ENCODE data around the gene PANX1.

Gene PANX1

GRCh38 chr11:94186342-94187203, 57.9 kb downstream of the PANX1 start:
- DNase-seq: no peak

DNA sequence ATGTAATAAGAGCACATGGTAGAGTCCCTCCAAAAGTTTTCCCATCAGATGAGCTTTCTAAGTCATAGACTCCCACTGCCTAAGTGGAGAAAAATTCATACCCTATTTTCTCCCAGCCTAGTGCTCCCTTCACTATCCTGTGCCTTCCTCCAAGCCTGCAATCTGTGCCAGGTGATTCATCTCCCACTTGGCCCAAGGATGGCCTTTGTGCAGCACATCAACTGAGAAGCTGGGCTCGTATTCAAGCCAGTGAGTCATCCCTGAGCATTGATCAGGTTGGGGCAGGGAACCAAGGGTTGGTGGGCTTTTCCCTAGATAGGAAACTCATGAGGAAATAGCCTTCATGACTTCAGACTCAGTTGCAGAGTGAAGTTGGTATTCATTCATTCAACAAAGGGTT, 64.6 kb downstream of the PANX1 start:
- no peak for DNase-seq

GRCh38 chr11:94194712-94195111, 66.1 kb downstream of the PANX1 start:
- no peak for DNase-seq

- DNase-seq: no peak
Measured at GRCh38 chr11:94196363-94196762, 67.7 kb downstream of the PANX1 start.

GRCh38 chr11:94198718-94199117, 70.1 kb downstream of the PANX1 start:
- no peak for DNase-seq

DNA sequence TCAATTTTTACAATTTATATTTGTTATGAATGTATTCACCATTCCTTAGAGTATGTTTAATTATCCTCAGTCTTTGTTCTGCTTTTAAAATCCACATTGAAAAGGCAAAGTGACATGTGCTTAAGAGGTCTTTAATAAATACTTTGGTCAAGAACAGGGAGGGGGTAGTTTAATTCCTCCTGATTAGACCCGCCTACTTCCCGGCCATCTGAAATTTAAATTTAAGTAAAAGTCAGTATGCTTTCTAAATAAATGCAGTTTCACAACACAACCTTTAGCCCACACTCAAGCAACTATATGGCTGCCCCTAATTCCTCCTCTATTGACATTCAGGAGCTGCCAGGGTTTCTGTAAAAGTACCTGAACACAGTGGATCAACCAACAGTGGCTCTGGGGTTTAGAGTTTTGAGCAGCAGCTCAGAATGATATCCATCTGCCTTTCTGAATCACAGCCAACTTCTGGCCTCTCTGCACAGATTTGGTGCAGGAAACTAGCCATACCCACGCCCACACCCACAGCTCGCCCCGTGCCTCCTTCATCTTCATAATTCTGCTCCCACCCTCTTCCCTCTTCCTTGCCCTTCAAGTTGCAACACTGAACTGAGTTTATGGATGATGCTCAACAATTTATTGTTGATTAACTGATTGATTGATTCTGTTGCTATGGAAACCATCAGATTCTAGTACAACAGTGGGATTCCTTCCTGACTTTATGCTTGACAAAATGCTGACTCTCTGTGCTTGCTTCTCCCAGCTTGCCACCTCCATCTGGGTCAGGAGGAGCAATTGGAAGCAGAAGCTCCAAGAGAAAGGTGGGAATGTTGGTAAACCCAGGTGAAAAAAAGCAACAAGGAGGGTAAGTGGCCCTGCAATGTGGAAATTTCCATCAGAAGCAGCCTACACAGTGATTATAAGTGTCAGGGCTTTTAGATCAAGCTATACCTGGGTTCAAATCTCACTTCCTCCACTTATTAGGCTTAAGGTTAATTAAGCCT, 70.8 kb downstream of the PANX1 start:
- no peak for DNase-seq

- no peak for DNase-seq
Measured at GRCh38 chr11:94201004-94201465, 72.4 kb downstream of the PANX1 start.

DNA sequence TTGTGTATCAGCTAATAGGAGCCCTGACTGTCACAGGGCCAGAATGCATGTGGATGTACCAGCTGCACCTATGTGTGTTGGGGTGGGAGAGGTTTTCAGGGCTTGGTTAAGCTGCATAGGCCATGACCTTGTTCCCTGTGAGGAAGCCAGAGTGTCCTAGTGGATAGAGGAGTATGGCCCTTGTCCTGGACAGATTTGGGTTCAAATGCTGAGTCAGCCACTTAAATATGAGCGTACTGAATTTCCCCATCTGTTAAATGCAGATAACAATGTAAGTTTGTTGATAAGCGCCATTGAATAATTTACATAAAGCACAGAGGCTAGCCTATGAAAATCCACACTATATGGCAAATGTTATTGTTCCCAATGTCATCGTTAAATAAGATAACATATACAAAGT, 74.4 kb downstream of the PANX1 start:
- DNase-seq: no peak

- DNase-seq: no peak
Measured at GRCh38 chr11:94211261-94211830, 82.7 kb downstream of the PANX1 start.

GRCh38 chr11:94212898-94213297, 84.3 kb downstream of the PANX1 start:
- DNase-seq: no peak

DNA sequence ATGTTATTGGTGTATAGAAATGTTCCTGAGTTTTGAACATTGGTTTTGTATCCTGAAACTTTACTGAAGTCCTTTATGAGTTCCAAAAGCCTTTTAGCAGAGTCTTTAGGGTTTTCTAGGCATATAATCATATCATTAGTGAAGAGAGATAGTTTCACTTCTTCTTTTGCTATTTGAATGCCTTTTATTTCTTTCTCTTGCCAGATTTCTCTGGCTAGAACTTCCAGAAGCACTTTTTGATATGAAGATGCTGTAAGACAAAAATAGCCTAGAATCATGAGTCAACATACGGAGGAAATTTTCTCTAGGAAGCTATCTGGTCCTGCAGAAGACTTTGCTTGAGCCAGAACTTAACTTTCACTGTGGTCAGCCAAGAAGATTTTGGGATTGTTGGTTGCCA, 89.1 kb downstream of the PANX1 start:
- DNase-seq: no peak

DNA sequence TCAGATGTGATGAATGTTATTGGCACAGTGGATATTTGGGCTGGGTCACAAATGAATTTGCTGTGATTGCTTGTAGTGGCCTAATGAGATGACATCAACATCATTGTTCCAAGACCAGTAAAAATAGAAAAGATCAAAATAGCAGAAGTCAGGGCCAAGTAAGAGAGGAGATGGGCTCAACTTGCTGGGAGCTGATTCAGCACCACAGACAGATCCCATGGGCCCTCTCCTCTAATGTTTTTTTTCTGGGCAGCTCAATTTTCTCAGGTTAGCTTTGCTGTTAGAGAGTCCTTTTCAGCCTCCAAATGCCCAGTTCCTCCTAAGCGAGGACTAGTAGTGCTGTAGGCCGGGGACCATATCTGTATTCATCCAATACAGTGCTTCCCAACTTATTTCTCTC, 89.7 kb downstream of the PANX1 start:
- no peak for DNase-seq

- no peak for DNase-seq
Measured at GRCh38 chr11:94219771-94220170, 91.1 kb downstream of the PANX1 start.

DNA sequence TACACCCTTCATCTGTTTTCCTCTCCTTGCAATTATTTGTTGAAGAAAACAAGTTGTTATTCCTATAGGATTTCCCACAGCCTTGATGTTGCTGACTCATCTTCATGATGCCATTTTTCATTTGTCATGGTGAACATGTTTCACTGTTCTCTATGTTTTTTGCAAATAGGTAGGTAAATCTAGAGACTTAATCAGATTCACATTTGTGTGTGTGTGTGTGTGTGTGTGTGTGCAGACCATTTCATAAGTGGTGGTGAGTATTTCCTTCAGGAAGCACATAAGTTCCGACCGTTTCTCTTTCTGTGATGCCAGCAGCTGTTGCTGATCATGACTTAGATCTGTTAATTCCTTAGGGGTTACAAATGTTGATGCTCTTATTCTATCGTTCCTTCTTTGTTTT, 95.4 kb downstream of the PANX1 start:
- DNase-seq: no peak
